SU-DHL-6 (cell line): ENCODE results near the gene IQCE.

Experiments
- H2AFZ ChIP-seq: fragments of 200-600 bp; sonication (generic); 2 replicates; pipeline ENCODE4 v1.6.1; 2014; ENCODE audit warnings: low read depth, mild to moderate bottlenecking, moderate library complexity, mixed read lengths, antibody characterized with exemption, low read length; ENCODE audit not compliant: severe bottlenecking
- H3F3A ChIP-seq: fragments of 200-600 bp; shearing (Covaris generic); 2 replicates; pipeline ENCODE4 v1.6.0; 2016; ENCODE audit warnings: antibody characterized with exemption, mild to moderate bottlenecking; ENCODE audit not compliant: insufficient read depth
- H3K27ac ChIP-seq: fragments of 200-600 bp; sonication (generic); 2 replicates; pipeline ENCODE4 v1.5.1; 2016; ENCODE audit warnings: low read depth, mild to moderate bottlenecking, low read length, moderate library complexity, mixed read lengths
- H3K27me3 ChIP-seq: fragments of 200-600 bp; sonication (generic), shearing (Covaris generic); 2 replicates; pipeline ENCODE4 v1.6.0; 2014; ENCODE audit warnings: mild to moderate bottlenecking, low read length
- H3K36me3 ChIP-seq: fragments of 200-600 bp; sonication (generic); 2 replicates; pipeline ENCODE4 v1.6.1; 2014; ENCODE audit warnings: mild to moderate bottlenecking, low read length, mixed read lengths
- H3K4me2 ChIP-seq: fragments of 300-600, 200-600 bp; shearing (Covaris generic), sonication (generic); 2 replicates; pipeline ENCODE4 v1.6.0; 2014; ENCODE audit warnings: low read length, low read depth, mild to moderate bottlenecking; ENCODE audit not compliant: poor library complexity, severe bottlenecking
- H3K4me3 ChIP-seq: fragments of 200-600 bp; sonication (generic); 2 replicates; pipeline ENCODE4 v1.5.1; 2014; ENCODE audit warnings: antibody characterized with exemption, low read length, mild to moderate bottlenecking, mixed read lengths; ENCODE audit not compliant: insufficient read depth, poor library complexity, severe bottlenecking
- H3K79me2 ChIP-seq: fragments of 200-600 bp; sonication (generic); 2 replicates; pipeline ENCODE4 v1.6.1; 2014; ENCODE audit warnings: mild to moderate bottlenecking, low read length, moderate library complexity; ENCODE audit not compliant: insufficient read depth
- H3K9ac ChIP-seq: fragments of 200-600 bp; sonication (generic); 2 replicates; pipeline ENCODE4 v1.7.0; 2014; ENCODE audit warnings: mild to moderate bottlenecking, low read length
- H3K9me2 ChIP-seq: fragments of 200-600 bp; sonication (generic); replicated peaks from 2 replicates; pipeline ENCODE4 v1.6.1; 2014; ENCODE audit warnings: low read length; ENCODE audit not compliant: insufficient read depth
- H3K9me3 ChIP-seq: fragments of 200-600 bp; sonication (generic); 2 replicates; pipeline ENCODE4 v1.6.1; 2014; ENCODE audit warnings: low read length, mixed read lengths; ENCODE audit not compliant: insufficient read depth
- H4K20me1 ChIP-seq: fragments of 200-600 bp; sonication (generic); 2 replicates; pipeline ENCODE4 v1.6.1; 2014; ENCODE audit warnings: low read depth, mild to moderate bottlenecking, antibody characterized with exemption, low read length, moderate library complexity, mixed read lengths
- EZH2phosphoT487 ChIP-seq: fragments of 200-600 bp; sonication (generic), shearing (Covaris generic); conservative IDR thresholded peaks from 2 replicates; pipeline ENCODE4 v1.6.1; 2018; ENCODE audit warnings: mild to moderate bottlenecking, antibody characterized with exemption, low read length, moderate library complexity, mixed read lengths
- TF ChIP-seq, protein P1 (sequence below): fragments of 200-600 bp; sonication (generic); IDR thresholded peaks from one replicate; pipeline ENCODE4 v1.5.1; 2017; ENCODE audit warnings: antibody characterized with exemption, mild to moderate bottlenecking, low read length, moderate library complexity; ENCODE audit not compliant: insufficient read depth, poor library complexity, severe bottlenecking

The IQCE gene

DNA sequence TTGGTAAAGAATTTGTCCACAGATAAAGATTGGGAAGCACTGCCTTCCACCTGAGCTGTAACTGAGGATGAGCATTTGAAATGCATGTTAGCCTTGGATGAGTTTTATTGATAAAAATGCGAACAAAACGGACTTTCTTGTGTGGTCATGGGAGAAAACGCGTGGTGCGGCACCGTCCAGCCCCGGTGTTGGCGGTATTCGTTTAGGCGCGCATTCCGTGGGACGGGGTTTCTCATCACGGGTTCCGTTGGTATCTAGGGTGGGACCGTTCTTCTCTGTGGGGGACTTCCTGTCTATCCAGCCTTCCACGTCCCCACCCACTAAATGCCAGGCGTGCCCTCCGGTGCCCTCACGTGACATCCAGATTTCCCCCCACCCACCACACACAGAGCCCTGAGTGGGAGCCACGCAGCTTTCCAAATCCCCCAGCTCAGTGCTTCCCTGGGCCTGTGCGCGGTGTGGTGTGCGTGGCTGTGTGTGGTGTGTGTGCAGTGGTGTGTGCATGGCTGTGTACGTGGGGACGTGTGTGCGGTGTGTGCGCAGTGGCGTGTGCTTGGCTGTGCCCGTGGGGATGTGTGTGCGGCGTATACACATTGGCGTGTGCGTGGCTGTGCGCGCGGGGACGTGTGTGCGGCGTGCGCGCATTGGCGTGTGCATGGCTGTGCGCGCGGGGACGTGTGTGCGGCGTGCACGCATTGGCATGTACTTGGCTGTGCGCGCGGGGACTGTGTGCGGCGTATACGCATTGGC is 18.1 kb downstream of the IQCE start:
- H3K4me3 ChIP-seq, result no peak overlapping the region
- H3K9ac ChIP-seq, result no peak overlapping the region
- no peak overlapping the region for H2AFZ ChIP-seq
- H3K27me3 ChIP-seq, result no peaks in the 10 kb centered on the region
- TF ChIP-seq, protein P1, sequence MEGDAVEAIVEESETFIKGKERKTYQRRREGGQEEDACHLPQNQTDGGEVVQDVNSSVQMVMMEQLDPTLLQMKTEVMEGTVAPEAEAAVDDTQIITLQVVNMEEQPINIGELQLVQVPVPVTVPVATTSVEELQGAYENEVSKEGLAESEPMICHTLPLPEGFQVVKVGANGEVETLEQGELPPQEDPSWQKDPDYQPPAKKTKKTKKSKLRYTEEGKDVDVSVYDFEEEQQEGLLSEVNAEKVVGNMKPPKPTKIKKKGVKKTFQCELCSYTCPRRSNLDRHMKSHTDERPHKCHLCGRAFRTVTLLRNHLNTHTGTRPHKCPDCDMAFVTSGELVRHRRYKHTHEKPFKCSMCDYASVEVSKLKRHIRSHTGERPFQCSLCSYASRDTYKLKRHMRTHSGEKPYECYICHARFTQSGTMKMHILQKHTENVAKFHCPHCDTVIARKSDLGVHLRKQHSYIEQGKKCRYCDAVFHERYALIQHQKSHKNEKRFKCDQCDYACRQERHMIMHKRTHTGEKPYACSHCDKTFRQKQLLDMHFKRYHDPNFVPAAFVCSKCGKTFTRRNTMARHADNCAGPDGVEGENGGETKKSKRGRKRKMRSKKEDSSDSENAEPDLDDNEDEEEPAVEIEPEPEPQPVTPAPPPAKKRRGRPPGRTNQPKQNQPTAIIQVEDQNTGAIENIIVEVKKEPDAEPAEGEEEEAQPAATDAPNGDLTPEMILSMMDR, result no peak
- no peak for TF ChIP-seq EZH2phosphoT487
- H4K20me1 ChIP-seq, result no peaks in the 10 kb centered on the region
- H3K9me2 ChIP-seq, result no peaks in the 10 kb centered on the region
- H3K9me3 ChIP-seq, result no peaks in the 10 kb centered on the region
- no peaks in the 10 kb centered on the region for H3F3A ChIP-seq
- no peak overlapping the region for H3K4me2 ChIP-seq
- no peak overlapping the region for H3K27ac ChIP-seq
- H3K36me3 ChIP-seq, result no peaks in the 10 kb centered on the region
- no peaks in the 10 kb centered on the region for H3K79me2 ChIP-seq

DNA sequence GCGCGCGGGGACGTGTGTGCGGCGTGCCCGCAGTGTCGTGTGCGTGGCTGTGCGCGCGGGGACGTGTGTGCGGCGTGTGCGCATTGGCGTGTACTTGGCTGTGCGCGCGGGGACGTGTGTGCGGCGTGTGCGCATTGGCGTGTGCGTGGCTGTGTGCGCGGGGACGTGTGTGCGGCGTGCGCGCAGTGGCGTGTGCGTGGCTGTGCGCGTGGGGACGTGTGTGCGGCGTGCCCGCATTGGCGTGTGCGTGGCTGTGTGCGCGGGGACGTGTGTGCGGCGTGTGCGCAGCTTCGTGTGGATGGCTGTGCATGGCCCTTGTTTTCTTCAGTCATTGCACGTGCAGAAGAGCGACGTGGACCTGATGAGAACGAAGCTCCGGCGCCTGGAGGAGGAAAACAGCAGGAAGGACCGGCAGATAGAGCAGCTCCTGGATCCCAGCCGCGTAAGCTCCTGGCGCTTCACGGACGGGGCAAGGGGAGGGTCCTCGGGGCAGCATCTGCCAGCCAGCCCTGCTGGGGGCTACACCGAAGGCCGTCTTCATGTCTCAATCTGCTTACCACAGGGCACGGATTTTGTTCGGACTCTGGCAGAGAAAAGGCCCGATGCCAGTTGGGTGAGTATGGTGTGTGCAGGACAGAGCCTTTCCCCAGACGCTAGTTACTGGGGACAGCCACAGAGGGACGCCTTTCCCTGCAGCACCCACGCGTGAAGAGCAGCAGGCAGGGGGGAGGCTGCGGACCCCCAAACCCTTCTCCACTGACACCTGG is 19.3 kb downstream of the IQCE start:
- H4K20me1 ChIP-seq, result no peaks in the 10 kb centered on the region
- no peaks in the 10 kb centered on the region for H3K9me3 ChIP-seq
- no peak overlapping the region for H3K4me2 ChIP-seq
- H3K27me3 ChIP-seq, result no peaks in the 10 kb centered on the region
- H3F3A ChIP-seq, result no peaks in the 10 kb centered on the region
- H3K36me3 ChIP-seq, result no peaks in the 10 kb centered on the region
- H3K9ac ChIP-seq, result no peak overlapping the region
- no peaks in the 10 kb centered on the region for H3K79me2 ChIP-seq
- no peak overlapping the region for H3K27ac ChIP-seq
- no peak overlapping the region for H2AFZ ChIP-seq
- no peak overlapping the region for H3K4me3 ChIP-seq
- H3K9me2 ChIP-seq, result no peaks in the 10 kb centered on the region
- TF ChIP-seq, protein P1, result no peak
- no peak for TF ChIP-seq EZH2phosphoT487

DNA sequence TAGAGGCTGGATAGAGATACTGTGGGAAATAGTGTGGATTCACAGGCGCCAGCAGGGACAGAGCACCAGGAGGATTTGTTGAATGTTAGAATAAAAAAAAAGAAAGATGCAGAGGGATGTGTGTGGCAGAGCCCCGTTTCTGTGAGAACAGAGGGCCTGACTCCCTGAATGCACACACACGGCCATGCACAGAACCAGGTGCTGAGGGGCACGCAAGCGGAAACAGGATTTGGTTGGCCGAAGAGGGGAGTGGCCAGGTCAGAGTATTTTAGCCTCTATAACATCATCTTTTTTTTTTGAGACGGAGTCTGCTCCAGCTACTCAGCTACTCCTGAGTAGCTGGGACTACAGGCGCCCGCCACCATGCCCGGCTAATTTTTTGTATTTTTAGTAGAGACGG is 21.9 kb downstream of the IQCE start:
- Histone ChIP-seq H3K4me2 (no peak overlapping the region), H3K27ac (no peak overlapping the region), H3K27me3 (no peaks in the 10 kb centered on the region), H3K36me3 (no peaks in the 10 kb centered on the region), H3F3A (no peaks in the 10 kb centered on the region), H3K9ac (no peak overlapping the region), H3K4me3 (no peak overlapping the region), H3K9me2 (no peaks in the 10 kb centered on the region), H4K20me1 (no peaks in the 10 kb centered on the region), H3K9me3 (no peaks in the 10 kb centered on the region), H3K79me2 (no peaks in the 10 kb centered on the region), H2AFZ (no peak overlapping the region)
- TF ChIP-seq, protein P1, result no peak
- TF ChIP-seq EZH2phosphoT487, result no peak
